ENCODE data around the gene CSMD2.

The CSMD2 gene

GRCh38 chr1:33948291-33948690 is 216.7 kb downstream of the CSMD2 start:
- DNase-seq: no peak

- no peak for DNase-seq
Observed at GRCh38 chr1:33946836-33947235, 218.2 kb downstream of the CSMD2 start.

- DNase-seq: no peak
Observed at GRCh38 chr1:33944846-33945245, 220.2 kb downstream of the CSMD2 start.

GRCh38 chr1:33943978-33944377 is 221.1 kb downstream of the CSMD2 start:
- DNase-seq: no peak

GRCh38 chr1:33932871-33933270 is 232.2 kb downstream of the CSMD2 start:
- no peak for DNase-seq

GRCh38 chr1:33931111-33931475 is 233.9 kb downstream of the CSMD2 start:
- DNase-seq: no peak

- no peak for DNase-seq
Observed at GRCh38 chr1:33930346-33931110, 234.5 kb downstream of the CSMD2 start.

GRCh38 chr1:33928251-33928650 is 236.8 kb downstream of the CSMD2 start:
- no peak for DNase-seq

GRCh38 chr1:33927721-33928120 is 237.3 kb downstream of the CSMD2 start:
- no peak for DNase-seq

GRCh38 chr1:33925586-33925985 is 239.4 kb downstream of the CSMD2 start:
- DNase-seq: no peak

- no peak for DNase-seq
Observed at GRCh38 chr1:33921281-33921680, 243.7 kb downstream of the CSMD2 start.

GRCh38 chr1:33918368-33918767 is 246.7 kb downstream of the CSMD2 start:
- DNase-seq: no peak

- DNase-seq: no peak
Observed at GRCh38 chr1:33916786-33917185, 248.2 kb downstream of the CSMD2 start.

- DNase-seq: no peak
Observed at GRCh38 chr1:33914531-33914930, 250.5 kb downstream of the CSMD2 start.

- DNase-seq: no peak
Observed at GRCh38 chr1:33908324-33908956, 256.6 kb downstream of the CSMD2 start.

- no peak for DNase-seq
Observed at GRCh38 chr1:33906156-33906555, 258.9 kb downstream of the CSMD2 start.

GRCh38 chr1:33905241-33905640 is 259.8 kb downstream of the CSMD2 start:
- DNase-seq: no peak

GRCh38 chr1:33903210-33903589 is 261.8 kb downstream of the CSMD2 start:
- no peak for DNase-seq

GRCh38 chr1:33902486-33903209 is 262.4 kb downstream of the CSMD2 start:
- DNase-seq: no peak

GRCh38 chr1:33899746-33900145 is 265.3 kb downstream of the CSMD2 start:
- no peak for DNase-seq

GRCh38 chr1:33898881-33899280 is 266.1 kb downstream of the CSMD2 start:
- no peak for DNase-seq

- no peak for DNase-seq
Observed at GRCh38 chr1:33898406-33898805, 266.6 kb downstream of the CSMD2 start.

GRCh38 chr1:33897092-33897725 is 267.8 kb downstream of the CSMD2 start:
- no peak for DNase-seq

- no peak for DNase-seq
Observed at GRCh38 chr1:33895976-33896375, 269.1 kb downstream of the CSMD2 start.

All from activated T-cell treated with anti-CD3 and anti-CD28 coated beads, Interleukin-2, amount 50 U/mL, for 1 hour (primary cell).